Loucy (cell line): Measurements from ENCODE around the gene CFHR4.
"Not testable (repeated sequence)": the region's sequence is repeated elsewhere in the genome, so short reads cannot be mapped to it uniquely, and the experiment has no call there.

Source experiments
- H2AFZ ChIP-seq: fragments of 200-600 bp; sonication (generic); 2 replicates; pipeline ENCODE4 v1.6.0; 2016; ENCODE audit warnings: antibody characterized with exemption, mild to moderate bottlenecking, low read length, moderate library complexity
- H3F3A ChIP-seq: fragments of 200-600 bp; 2 replicates; pipeline ENCODE4 v1.6.0; 2016; ENCODE audit warnings: antibody characterized with exemption, low read depth, mild to moderate bottlenecking
- H3K27me3 ChIP-seq: fragments of 200-600 bp; sonication (generic); 2 replicates; pipeline ENCODE4 v1.6.1; 2014; ENCODE audit warnings: low read length, mild to moderate bottlenecking; ENCODE audit not compliant: insufficient read depth, poor library complexity, severe bottlenecking
- H3K36me3 ChIP-seq: fragments of 200-600 bp; sonication (generic); 2 replicates; pipeline ENCODE4 v1.6.1; 2016; ENCODE audit warnings: low read length; ENCODE audit not compliant: insufficient read depth
- H3K4me1 ChIP-seq: fragments of 200-600 bp; sonication (generic); 2 replicates; pipeline ENCODE4 v1.5.1; 2014; ENCODE audit warnings: low read length, mild to moderate bottlenecking; ENCODE audit not compliant: insufficient read depth, poor library complexity, severe bottlenecking
- H3K4me2 ChIP-seq: fragments of 200-600 bp; sonication (generic); 2 replicates; pipeline ENCODE4 v1.6.0; 2014; ENCODE audit warnings: antibody characterized with exemption, low read length, low read depth, mild to moderate bottlenecking; ENCODE audit not compliant: poor library complexity, severe bottlenecking
- H3K4me3 ChIP-seq: fragments of 200-600 bp; sonication (generic); 2 replicates; pipeline ENCODE4 v1.5.1; 2014; ENCODE audit warnings: low read length, mild to moderate bottlenecking, mixed read lengths; ENCODE audit not compliant: poor library complexity, severe bottlenecking
- H3K79me2 ChIP-seq: fragments of 200-600 bp; sonication (generic); 2 replicates; pipeline ENCODE4 v1.6.1; 2014; ENCODE audit warnings: low read length; ENCODE audit not compliant: insufficient read depth
- H3K9ac ChIP-seq: fragments of 200-600 bp; sonication (generic); 2 replicates; pipeline ENCODE4 v1.6.0; 2014; ENCODE audit warnings: mild to moderate bottlenecking, low read depth, low read length, moderate library complexity; ENCODE audit not compliant: poor library complexity, severe bottlenecking
- H3K9me2 ChIP-seq: fragments of 200-600 bp; sonication (generic); replicated peaks from 2 replicates; pipeline ENCODE4 v1.6.1; 2016; ENCODE audit warnings: low read depth, low read length, mixed read lengths
- H3K9me3 ChIP-seq: fragments of 200-600 bp; sonication (generic); 2 replicates; pipeline ENCODE4 v1.6.1; 2014; ENCODE audit warnings: mild to moderate bottlenecking, antibody characterized with exemption, low read length, low read depth; ENCODE audit not compliant: insufficient read depth
- H4K20me1 ChIP-seq: fragments of 200-600 bp; sonication (generic); 2 replicates; pipeline ENCODE4 v1.6.0; 2014; ENCODE audit warnings: antibody characterized with exemption, low read length, mild to moderate bottlenecking; ENCODE audit not compliant: insufficient read depth, poor library complexity, severe bottlenecking
- CTCF ChIP-seq: fragments of 200-600 bp; sonication (generic); conservative IDR thresholded peaks from 2 replicates; pipeline ENCODE4 v1.5.1; 2014; ENCODE audit warnings: mild to moderate bottlenecking, antibody characterized with exemption, low read length
- EZH2phosphoT487 ChIP-seq: fragments of 200-600 bp; IDR thresholded peaks from 2 replicates; pipeline ENCODE4 v1.6.1; 2018; ENCODE audit warnings: antibody characterized with exemption, mild to moderate bottlenecking, moderate library complexity, borderline replicate concordance

CFHR4 gene

GRCh38 chr1:196902344-196902743, 14.5 kb downstream of the CFHR4 start:
- H3K4me1 ChIP-seq, result no peaks in the 10 kb centered on the region
- no peaks in the 10 kb centered on the region for H4K20me1 ChIP-seq
- H3K27me3 ChIP-seq, result no peaks in the 10 kb centered on the region
- H3K9me2 ChIP-seq, result no peaks in the 10 kb centered on the region
- no peaks in the 10 kb centered on the region for H3K36me3 ChIP-seq
- H3K79me2 ChIP-seq, result no peaks in the 10 kb centered on the region
- no peak overlapping the region for H2AFZ ChIP-seq
- TF ChIP-seq CTCF (no peak), EZH2phosphoT487 (no peak)
- no peak overlapping the region for H3K4me2 ChIP-seq
- H3K9me3 ChIP-seq, result no peaks in the 10 kb centered on the region
- no peak overlapping the region for H3K9ac ChIP-seq
- no peaks in the 10 kb centered on the region for H3F3A ChIP-seq
- no peak overlapping the region for H3K4me3 ChIP-seq

GRCh38 chr1:196910215-196910614, 22.4 kb downstream of the CFHR4 start:
- Histone ChIP-seq H3F3A (no peaks in the 10 kb centered on the region), H3K36me3 (no peaks in the 10 kb centered on the region), H3K4me1 (no peaks in the 10 kb centered on the region), H3K4me3 (no peak overlapping the region), H3K9me3 (no peaks in the 10 kb centered on the region), H3K9ac (no peak overlapping the region), H3K9me2 (no peaks in the 10 kb centered on the region), H3K4me2 (no peak overlapping the region), H3K27me3 (no peaks in the 10 kb centered on the region), H3K79me2 (no peaks in the 10 kb centered on the region), H2AFZ (no peak overlapping the region), H4K20me1 (no peaks in the 10 kb centered on the region)
- no peak for TF ChIP-seq CTCF
- no peak for TF ChIP-seq EZH2phosphoT487

- H3K27me3 ChIP-seq, H3K4me1 ChIP-seq, H3K79me2 ChIP-seq, H3K4me3 ChIP-seq, H3K9ac ChIP-seq, H4K20me1 ChIP-seq, H2AFZ ChIP-seq, H3F3A ChIP-seq, H3K9me3 ChIP-seq, H3K9me2 ChIP-seq, H3K36me3 ChIP-seq, H3K4me2 ChIP-seq: not testable (repeated sequence)
These were observed 24.4 kb downstream of the CFHR4 start for GRCh38 chr1:196912283-196912682.

- not testable (repeated sequence) for H3K4me3 ChIP-seq, H3K9me2 ChIP-seq
These were observed 39.0 kb downstream of the CFHR4 start for GRCh38 chr1:196926839-196927238.

GRCh38 chr1:196932853-196933252, 45.0 kb downstream of the CFHR4 start:
- not testable (repeated sequence) for H3K9ac ChIP-seq

More at GRCh38 chr1:196926839-196927238, 39.0 kb downstream of the CFHR4 start:
- not testable (repeated sequence) for H3K4me1 ChIP-seq, H3K36me3 ChIP-seq, H4K20me1 ChIP-seq, H3F3A ChIP-seq, H3K79me2 ChIP-seq, H2AFZ ChIP-seq, H3K27me3 ChIP-seq, H3K9ac ChIP-seq, H3K9me3 ChIP-seq, H3K4me2 ChIP-seq

More at GRCh38 chr1:196932853-196933252, 45.0 kb downstream of the CFHR4 start:
- H4K20me1 ChIP-seq, H3K9me2 ChIP-seq, H3K4me2 ChIP-seq, H2AFZ ChIP-seq, H3K36me3 ChIP-seq, H3K79me2 ChIP-seq, H3K9me3 ChIP-seq, H3K27me3 ChIP-seq, H3K4me3 ChIP-seq, H3F3A ChIP-seq, H3K4me1 ChIP-seq: not testable (repeated sequence)
